ENCODE data around the gene IMMP2L.
"Not testable (repeated sequence)": the region's sequence is repeated elsewhere in the genome, so short reads cannot be mapped to it uniquely, and the experiment has no call there.

The IMMP2L gene

DNA sequence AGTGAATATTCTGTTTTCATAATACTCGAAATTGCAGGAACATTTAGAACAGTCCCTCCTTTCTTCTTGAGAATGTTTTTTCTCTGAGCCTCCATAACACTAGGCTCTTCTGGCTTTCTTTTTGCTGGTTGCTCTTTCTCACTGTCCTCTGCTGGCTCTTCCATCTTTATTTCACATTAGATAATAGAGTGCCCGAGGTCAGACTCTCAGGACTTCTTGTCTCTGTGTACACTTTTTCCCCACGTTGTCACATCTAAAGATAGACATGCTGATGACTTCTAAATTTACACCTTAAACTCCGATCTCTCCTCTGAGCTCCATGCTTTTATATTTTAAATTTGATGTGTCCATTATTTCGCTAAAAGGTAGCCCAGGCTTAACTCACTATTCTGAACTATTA is 486.8 kb downstream of the IMMP2L start:
- DNase-seq (ENCODE audit: low spot score), result no peak

DNA sequence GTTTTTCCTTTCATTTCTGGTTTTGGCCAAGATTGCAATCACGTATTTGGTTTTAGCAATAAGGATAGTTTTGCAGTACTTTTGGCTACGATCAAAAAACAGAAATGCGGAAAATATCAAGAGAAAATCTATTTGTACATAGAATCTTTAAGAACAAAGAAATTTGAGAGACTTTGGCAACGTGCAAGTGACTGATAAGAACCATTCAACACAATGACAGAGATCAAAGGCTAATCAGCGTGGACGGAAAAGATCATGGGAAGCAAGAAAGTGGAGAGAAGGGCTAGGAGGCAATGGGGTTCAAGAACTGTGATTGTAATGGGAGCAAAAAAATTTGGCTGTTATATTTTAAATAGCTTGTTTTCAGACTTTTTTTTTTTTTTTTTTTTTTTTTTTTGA is 487.5 kb downstream of the IMMP2L start:
- DNase-seq (ENCODE audit: low spot score), result no peak

DNA sequence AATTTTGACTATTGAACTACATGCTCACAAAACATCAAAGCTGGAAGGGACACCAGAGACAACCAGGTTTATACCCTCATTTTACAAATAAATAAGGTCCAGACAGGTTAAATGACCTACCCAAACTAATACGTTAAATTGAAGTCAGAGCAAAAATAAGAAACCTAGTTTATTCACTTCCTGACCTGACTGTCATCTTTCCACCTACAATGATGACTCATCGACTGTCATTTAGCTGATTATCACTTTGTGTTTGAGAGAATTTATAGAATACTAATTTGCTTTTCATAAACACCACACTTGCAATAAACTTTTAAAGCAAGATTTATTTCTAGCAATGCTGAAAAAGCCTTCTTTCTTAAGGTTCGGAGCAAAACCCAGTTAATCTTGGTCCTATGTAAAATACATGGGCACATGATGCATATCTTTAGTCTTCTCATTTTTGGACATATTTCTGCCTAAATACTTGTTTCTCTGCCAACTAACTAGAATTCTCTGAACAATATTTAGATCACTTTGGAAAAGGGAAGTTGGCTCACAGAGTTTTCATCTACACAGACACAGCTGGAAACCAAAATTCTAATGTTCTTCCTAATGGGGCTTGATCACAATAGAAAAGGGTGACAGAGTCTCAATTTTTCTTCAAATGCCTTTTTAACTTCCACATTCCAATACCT is 488.1 kb downstream of the IMMP2L start:
- no peak for DNase-seq (ENCODE audit: low spot score)

DNA sequence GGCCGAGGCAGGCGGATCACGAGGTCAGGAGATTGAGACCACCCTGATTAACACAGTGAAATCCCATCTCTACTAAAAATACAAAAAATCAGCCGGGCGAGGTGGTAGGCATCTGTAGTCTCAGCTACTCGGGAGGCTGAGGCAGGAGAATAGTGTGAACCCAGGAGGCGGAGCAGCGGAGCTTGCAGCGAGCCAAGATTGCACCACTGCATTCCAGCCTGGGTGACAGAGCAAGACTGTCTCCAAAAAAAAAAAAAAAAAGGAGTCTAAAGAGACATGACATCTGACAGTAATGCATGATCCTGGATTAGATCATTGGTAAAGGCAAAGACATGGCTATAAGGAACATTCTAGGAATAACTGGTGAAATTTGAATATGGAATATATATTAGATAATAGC is 489.6 kb downstream of the IMMP2L start:
- DNase-seq (ENCODE audit: low spot score), result not testable (repeated sequence)

DNA sequence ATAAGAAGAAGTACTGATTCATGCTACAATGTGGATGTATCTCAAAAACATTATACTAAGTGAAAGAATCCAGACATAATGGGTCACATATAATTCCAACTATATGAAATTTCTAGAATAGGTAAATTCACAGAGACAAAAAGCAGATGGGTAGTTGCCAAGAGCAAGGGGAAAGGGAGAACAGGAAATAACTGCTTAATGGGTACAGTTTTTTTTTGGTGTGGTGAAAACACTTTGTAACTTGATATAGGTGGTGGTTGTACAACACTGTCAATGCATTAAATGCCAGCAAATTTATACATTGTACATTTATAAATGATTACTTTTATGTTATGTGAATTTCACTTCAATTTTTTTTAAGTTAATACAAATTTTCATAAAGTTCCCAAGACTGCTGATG is 490.7 kb downstream of the IMMP2L start:
- no peak for DNase-seq (ENCODE audit: low spot score)

DNA sequence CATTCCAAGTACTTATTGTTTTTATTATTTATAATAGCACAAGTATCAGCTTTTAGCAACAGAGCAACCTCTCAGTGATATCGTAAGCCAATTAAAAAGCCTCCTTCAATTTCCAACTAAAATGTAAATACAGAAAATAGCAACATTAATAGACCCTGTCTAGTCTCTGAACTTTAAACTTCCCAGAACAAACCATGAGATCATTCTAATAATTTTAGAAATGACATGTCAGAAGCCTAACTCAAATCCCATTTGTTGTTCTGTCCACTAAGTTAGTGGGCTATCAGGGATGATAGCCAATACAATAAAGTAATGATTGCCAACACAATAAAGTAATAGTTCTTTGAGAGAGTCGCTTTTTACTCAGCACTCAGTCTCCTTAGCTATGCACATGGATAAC is 493.7 kb downstream of the IMMP2L start:
- DNase-seq (ENCODE audit: low spot score), result no peak

DNA sequence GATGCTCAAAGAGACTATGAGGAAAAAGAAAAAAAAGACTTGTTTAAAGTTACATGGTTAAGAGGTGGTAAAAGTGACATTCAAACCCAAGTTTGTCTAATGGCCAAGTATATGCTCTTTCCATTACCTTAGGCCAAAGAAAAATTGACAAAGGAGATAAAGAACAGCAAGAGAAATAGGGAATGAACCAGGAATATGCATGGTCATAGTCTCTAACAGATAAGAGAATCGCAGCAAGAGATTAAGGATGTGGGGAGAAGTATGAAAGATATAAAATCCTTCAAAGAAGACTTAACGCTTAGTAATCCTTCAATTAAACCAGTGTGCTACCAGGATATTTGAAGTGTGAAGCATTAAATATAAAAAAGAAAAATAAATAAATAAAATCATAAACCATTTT is 494.6 kb downstream of the IMMP2L start:
- no peak for DNase-seq (ENCODE audit: low spot score)

DNA sequence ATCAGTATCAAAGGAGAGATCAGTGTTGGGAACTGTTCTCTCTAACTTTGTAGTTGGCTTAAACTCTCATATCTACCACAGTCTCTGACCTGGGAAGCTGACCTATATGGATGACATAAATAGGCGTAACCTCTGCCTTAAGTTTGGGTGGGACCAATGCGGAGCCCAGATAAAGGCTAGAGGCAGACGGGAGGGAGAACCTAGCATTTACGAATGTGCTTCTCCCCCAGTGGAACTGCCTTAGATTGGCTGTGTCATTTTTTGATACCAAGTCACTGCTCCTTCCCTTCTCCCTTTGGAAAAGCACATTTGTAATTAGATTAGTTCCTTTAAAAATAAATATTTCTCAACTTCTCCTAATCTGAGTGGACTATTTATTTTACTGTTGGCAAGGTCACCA is 495.0 kb downstream of the IMMP2L start:
- DNase-seq (ENCODE audit: low spot score), result no peak

DNA sequence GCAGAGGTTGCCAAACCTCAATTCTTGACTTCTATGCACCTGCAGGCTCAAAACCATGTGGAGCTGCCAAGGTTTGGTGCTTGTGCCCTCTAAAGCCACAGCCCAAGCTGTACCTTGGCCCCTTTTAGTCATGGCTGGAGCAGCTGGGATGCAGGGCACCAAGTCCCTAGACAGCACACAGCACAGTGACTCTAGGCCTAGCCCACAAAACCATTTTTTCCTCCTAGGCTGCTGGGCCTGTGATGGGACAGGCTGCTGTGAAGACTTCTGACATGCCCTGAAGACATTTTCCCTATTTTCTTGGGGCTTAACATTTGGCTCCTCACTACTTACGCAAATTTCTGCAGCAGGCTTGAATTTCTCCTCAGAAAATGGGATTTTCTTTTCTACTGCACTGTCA is 499.1 kb downstream of the IMMP2L start:
- DNase-seq (ENCODE audit: low spot score), result no peak

DNA sequence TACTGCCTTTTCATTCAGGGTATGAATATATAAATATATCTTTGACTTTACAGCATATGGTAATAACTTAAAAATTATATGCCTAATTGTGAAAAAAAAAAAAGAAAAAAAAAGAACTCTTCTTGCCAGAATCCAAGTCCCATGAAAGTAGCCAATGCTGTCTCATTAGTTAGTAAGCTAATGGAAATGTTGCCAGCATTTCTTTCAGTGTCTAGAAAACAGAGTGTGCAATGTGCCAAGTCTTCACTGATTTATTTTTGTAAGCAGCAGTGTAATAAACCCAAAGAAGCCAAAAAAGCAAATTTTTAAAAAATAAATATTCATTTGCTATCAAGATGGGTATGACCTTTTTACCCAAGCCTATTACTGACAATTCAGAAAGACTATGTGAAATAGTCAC is 502.5 kb downstream of the IMMP2L start:
- DNase-seq (ENCODE audit: low spot score), result no peak

DNA sequence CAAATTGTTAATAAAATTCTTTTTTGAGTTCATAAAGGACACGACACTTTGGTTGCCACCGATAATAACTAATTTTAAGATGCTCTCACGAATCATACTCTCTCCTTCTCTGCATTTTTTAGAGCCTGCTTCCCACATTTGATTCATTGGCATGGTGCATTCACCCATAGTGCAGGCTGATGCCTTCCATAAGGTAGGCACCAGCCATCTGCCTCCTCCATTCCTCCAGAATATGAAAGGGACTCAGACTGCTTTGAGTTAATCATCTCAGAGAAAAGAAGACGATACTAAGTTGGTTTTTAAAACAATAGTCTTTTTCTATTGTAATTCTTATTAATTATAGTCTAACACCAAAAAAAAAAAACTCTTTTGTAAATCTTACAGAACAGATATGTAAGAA is 505.2 kb downstream of the IMMP2L start:
- no peak for DNase-seq (ENCODE audit: low spot score)

DNA sequence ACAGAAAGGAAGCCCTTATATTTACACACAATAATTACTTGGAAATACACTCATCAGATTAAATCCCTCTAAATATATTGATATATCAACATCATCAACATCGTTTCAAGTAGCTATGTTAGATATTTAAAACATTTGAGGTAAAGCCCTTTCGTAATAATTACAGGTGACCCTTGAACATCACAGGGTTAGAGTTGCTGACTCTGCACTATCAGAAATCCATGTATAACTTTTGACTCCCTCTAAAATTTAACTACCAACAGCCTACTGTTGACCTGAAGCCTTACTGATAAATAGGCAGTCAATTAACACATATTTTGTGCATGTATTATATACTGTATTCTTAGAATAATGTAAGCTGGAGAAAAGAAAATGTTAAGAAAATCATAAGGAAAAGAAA is 505.9 kb downstream of the IMMP2L start:
- DNase-seq (ENCODE audit: low spot score), result no peak

DNA sequence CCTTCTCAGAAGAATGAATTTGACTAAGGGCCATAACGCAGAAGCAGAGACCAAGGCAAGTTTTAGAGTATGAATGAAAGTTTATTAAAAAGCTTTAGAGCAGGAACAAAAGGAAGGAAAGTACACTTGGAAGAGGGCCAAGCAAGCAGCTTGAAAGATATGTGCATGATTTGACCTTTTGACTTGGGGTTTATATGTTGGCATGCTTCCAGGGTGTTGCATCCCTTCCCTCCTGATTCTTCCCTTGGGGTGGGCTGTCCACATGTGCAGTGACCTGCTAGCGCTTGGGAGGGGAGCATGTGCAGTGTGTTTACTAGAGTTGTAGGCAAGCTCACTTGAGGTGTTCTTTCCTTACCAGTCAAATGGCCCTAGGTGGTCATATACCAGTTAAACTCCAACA is 509.3 kb downstream of the IMMP2L start:
- no peak for DNase-seq (ENCODE audit: low spot score)

DNA sequence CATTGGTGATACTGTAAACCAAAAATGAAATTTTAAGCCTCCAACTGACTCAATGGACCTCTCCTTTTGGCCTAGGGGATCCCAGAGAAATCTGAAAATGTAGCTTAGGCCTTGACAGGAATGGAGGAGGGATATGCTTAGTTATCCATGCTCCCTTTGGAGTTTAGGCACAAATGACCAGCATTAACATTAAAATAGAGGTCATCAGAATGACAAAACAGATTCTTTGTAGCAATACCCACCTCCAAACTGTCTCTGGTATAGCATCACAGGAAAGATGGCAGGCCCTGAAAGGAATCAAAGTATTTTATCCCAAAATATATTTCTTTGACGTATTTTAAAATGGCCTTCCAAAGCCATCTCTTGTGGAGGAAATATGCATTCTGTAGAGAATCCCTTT is 510.5 kb downstream of the IMMP2L start:
- no peak for DNase-seq (ENCODE audit: low spot score)

DNA sequence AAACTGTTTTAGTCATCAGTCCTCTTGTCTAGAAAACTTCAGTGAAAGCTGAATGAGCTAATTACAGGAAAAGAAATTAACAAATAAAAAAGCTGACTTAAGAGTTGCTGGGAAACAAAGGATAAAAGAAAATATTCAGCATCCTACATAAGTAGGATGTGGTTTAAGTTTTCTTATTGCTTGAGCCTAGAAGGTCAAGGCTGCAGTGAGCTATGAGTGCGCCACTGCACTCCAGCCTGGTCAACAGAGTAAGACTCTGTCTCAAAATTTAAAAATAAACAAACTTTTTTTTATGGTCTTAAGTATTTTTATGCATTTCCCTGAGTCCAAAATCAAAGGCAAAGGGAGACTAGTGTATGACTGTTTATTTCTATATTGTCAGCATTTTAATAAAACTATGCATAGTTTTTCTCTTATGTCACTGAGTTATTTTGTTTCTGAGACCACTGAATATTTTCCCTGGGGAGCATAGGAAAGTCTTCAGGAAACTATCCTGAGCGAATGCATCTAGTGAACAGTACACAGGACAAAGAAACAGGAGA is 511.3 kb downstream of the IMMP2L start:
- DNase-seq (ENCODE audit: low spot score), result no peak

DNA sequence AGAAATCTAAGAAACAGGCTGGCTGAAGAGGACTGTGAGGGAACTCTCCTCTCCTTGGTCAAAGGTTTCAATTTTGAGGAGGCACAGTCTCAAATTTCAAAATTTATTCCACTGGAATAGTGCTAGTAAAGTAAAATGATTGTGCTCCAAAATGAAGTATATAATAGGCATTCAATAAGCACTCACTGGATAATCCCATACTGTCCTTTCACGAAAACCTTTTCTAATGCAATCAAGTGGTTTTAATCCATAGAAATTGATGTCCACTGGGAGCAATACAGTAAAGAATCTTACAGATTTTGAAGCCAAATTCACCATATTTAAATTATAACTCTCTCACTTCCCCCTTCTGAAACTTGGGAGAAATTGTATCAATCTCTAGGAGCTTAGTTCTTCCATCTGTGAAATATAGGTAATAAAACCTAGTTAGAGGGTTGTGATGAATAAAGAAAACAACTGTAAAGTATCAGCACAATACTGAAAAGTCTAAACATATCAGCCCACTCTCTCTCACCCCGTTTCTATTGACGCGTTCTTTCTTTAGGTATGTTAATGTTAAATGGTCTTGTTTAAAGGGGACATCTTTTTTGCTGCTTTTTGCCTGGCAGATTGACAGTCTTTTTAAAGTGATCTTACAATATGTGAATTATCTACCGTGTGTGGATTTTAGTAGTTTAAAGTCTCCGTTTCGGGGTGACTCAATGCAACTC is 512.2 kb downstream of the IMMP2L start:
- DNase-seq (ENCODE audit: low spot score), result no peak

DNA sequence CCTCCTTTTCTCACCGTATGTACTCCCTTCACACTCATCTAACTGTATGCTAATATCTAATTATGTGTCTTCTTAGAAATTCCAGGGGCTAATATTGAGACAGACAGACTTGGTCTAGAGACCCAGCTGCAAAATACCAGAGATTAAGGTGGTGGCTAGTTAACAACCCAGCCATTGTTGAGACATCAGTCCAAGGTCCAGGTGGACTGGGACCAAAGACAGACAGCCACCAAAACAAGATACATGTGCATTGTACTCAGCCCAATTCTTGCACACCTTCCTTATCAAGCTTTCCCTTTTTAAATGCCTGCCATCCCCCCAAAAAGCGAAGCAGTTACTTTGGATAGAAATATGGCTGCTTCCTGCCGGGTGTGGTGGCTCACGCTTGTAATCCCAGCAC is 514.7 kb downstream of the IMMP2L start:
- DNase-seq (ENCODE audit: low spot score), result no peak

DNA sequence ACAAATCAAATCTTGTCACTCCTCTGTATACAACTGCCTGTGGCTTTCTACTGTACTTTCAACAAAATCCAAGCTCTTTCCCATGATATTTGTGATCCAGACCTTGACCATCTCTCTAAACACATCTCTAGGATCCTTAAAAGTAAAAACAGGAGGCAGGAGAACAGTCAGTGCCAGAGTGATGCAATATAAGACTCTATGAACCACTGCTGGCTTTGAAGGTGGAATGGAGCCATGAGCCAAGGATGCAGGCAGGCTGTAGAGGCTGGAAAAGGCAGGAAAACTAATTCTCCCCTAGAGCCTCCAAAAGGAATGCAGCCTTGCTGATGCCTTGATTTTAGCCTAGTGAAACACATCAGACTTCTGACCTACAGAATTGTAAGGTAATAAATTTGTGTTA is 516.8 kb downstream of the IMMP2L start:
- no peak for DNase-seq (ENCODE audit: low spot score)

DNA sequence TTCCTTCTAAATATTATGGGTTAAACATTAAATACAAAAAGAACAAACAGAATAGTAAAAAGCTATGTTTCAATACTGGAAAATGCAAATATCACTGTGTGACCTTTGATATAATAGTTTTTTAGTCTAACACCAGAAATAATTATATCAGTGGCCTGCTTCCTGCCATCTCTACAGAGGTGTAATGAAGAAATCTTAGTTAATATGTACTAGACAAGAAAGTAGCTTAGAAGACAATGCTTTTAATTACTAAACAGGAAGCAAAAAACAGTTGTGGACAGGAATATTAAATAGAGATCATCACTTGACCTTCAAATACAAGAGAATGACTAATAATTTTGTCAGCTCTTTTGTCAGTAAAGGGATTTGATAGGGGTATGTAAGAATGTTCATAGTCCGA is 518.7 kb downstream of the IMMP2L start:
- no peak for DNase-seq (ENCODE audit: low spot score)

DNA sequence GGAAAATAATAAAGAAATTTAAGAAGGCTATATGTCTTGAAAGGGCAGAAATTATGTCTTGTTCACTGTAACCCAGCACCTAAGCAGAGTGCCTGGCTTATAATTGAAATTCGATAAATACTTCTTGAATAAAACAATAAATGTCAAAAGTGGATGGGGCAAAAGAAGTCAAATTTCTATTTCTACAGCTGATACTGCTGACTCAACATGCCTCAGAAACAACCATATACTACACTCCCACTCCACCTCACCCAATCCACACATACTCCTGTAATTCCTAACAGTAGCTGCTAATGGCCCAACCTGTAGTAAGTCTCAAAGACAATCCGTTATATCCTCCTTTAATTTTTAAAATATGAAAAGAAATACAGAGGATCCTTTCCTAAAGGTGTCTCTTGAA is 519.5 kb downstream of the IMMP2L start:
- DNase-seq (ENCODE audit: low spot score), result no peak

DNA sequence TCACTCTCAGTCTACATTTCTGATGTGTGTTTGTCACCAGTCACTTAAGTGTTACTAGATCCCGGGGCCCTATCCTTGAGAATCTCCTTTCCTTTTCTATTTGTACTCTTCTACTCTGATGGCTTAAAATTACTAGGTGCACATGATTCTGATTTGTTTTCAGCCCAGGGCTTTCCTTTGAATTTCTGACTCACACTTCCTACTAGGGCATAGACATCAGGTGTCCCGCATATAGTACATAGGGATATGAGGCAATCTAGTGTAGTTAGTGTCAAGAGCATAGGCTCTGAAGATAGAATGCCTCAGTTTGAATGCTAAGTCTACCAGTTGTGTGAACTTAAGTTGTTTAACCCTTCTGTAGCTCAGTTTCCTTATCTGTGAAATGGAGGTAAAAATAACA is 520.7 kb downstream of the IMMP2L start:
- no peak for DNase-seq (ENCODE audit: low spot score)

DNA sequence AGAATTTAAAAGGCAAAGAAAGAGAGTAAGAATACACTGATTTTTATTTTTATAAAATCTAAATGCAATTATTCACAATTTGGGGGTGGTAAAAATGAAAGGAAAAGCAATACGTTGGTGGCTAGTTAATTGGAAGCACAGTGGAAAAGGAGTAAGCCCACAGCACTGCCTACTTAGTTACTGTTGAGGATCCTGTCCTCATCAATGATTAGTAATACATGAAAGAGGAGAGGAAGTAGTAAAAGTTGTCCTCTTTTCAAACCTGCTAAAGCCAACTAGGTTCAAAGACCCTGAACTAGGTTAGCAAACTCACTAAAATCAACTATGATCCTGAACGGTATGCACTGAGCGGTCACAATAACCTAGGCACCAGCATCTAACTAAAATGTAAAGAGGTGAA is 524.1 kb downstream of the IMMP2L start:
- DNase-seq (ENCODE audit: low spot score), result no peak

DNA sequence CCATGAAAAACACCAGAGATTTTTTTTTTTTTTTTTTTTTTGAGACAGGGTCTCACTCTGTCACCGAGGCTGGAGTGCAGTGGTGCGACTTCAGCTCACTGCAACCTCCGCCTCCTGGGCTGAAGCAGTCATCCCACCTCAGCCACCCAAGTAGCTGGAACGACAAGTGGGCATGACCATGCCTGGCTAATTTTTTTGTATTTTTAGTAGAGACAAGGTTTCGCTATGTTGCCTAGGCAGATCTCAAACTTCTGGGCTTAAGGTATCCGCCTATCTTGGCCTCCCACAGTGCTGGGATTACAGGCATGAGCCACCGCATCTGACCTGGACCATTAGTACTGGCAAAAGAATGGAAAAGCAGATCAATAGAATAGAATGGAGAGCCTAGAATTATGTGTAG is 530.4 kb downstream of the IMMP2L start:
- DNase-seq (ENCODE audit: low spot score), result no peak

DNA sequence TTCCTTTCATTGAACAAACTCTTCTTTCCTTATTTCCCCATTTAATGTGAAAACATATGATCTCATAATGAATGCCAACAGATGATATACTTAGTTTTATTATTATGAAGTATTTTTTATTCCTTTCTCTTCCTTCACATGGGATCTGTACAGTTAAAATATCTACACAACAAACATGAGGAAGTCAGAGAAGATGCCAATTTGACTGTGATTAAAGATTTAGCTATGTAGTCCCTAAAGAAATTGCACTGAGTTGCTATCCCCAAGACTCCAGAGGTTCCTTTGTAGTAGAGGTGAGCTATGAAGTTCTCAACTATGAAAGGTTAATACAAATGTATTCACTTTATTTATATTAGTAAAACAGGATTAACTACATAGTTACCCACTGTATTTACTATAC is 532.0 kb downstream of the IMMP2L start:
- no peak for DNase-seq (ENCODE audit: low spot score)
